HG03457 (cell line): Measurements from ENCODE around the gene KATNB1.
"Not testable (repeated sequence)": the region's sequence is repeated elsewhere in the genome, so short reads cannot be mapped to it uniquely, and the experiment has no call there.

Experiments used
- ATAC-seq: cut with Tn5 transposase; IDR thresholded peaks from one replicate; pipeline ENCODE4 v1.9.1; 2021; ENCODE audit warnings: moderate number of reproducible peaks; ENCODE audit not compliant: unreplicated experiment

The KATNB1 gene

DNA sequence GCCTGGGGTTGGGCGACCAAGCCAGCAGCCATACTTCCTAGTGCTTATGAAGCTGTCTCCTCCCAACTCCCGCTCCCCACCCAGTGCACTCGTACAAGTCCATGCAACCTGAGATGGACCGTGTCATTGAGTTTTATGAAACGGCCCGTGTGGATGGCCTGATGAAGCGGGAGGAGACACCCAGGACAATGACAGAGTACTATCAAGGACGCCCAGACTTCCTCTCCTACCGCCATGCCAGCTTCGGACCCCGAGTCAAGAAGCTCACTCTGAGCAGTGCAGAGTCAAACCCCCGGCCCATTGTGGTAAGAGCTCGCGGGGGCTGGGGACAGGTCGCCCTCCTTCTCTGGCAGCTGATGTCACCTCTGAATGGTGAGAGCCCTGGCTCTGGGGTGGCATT, 11.0 kb upstream of the KATNB1 start:
- ATAC-seq = no peak

DNA sequence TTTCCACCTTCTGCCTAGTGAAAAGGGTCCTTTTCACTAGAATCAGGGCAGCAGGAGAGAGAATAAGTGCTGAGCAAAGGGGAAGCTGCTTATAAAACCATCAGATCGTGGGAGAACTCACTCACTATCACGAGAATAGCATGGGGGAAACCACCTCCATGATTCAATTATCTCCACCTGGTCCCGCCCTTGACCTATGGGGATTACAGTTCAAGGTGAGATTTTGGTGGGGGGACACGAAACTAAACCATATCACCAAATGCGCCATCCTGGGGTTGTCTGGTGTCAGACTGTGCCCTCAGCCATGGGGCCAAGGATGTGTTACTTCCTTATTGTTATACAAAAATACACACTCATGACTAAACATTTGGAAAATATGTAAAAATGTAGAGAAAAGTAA, 10.4 kb upstream of the KATNB1 start:
- no peak for ATAC-seq

DNA sequence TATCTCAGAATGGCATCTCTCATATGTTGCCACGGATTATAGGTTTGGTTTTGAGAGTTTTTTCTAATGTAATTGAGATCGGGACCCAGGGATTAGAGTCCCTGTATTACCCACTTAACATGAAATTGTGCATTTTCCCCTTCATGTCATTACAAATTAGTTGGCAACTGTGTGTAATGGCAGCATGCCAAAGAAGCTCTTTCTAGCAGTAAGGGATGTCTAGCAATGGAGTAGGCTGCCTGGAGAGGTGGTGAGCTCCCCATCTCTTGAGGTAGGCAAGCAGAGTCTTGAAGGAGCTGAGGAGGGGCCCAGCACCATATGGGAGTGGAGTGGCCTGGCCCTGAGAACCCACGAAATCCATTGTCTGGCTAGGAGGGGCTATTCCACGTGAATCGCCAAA, 10.0 kb upstream of the KATNB1 start:
- no peak for ATAC-seq

DNA sequence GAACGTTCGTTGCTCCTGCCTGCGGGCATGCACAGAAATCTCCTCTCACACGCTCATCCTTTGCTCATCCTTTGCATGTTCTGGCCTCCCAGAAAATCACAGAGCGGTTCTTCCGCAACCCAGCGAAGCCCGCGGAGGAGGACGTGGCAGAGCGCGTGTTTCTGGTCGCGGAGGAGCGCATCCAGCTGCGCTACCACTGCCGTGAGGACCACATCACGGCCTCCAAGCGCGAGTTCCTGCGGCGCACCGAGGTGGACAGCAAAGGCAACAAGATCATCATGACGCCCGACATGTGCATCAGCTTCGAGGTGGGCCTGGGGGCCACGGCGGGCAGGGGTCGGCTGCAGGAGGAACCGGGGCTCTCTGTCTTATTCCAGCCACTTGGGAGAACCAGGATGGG, 9.6 kb upstream of the KATNB1 start:
- no peak for ATAC-seq

DNA sequence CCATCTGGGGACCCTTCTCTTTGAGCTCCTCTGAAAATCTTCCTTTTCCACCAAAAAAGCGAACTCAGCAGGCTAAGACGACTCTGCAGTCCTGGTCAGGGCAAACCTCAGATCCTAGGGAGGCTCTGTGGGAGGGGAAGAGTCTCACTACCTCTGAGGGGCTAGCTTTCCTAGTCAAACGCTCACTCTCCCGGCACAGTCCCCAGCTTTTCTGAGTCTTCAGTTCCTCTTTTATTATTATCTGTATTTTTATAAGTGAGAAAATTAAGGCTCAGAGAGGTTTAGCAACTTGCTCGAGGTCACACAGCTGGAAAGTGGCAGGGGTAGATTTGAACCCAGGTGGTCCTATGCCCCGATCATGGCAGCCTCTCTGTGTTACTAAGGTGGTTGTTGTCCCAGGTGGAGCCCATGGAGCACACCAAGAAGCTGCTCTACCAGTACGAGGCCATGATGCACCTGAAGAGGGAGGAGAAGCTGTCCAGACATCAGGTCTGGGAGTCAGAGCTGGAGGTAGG, 9.1 kb upstream of the KATNB1 start:
- ATAC-seq = no peak

DNA sequence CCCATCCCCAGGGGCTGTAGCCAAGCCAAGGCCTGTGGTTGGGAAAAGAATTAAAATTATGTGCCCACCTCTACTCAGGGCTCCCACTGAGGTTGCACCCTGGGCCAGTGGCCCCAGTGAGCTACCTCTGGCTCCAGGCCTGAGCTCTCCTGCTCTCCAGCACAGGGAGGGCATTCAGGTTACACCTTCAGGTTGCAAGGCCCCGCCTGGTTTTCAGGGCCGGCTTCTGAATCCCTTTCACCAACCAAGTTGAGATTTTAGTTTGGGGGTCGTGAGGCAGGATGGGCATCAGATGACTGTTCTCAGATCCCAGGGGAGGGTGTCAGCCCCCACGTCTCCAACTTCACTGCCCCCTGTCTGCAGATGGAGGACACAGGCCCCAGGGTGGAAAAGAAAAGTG, 8.0 kb upstream of the KATNB1 start:
- ATAC-seq = no peak

DNA sequence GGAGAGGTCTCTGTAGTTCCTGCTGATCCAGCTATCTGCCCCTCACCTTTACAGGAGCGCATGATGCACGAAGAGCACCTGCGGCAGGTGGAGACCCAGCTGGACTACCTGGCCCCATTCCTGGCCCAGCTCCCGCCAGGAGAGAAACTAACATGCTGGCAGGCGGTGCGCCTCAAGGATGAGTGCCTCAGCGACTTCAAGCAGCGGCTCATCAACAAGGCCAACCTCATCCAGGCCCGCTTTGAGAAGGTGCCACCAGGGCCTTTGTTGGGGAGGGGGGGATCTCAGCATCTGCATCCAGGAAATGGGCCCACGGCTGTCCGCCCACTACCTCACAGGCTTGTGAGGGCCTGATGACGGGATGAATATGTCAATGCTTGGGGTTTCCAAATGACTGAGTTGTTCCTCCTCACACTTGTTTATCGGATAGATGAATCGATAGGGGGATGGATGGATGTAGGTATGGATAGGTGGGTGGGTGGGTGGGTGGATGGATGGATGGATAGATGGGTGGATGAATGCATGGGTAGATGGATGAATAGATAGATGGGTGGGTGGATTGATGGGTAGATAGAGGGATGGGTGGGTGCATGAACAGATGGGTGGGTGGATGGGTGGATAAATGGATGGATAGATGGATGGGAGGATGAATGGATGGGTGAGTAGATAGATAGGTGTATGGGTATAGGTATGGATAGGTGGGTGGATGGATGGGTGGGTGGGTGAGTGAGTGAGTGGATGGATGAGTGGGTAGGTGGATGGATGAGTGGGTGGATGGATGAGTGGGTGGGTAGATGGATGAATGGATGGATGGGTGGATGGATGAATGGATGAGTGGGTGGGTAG, 7.0 kb upstream of the KATNB1 start:
- no peak for ATAC-seq

DNA sequence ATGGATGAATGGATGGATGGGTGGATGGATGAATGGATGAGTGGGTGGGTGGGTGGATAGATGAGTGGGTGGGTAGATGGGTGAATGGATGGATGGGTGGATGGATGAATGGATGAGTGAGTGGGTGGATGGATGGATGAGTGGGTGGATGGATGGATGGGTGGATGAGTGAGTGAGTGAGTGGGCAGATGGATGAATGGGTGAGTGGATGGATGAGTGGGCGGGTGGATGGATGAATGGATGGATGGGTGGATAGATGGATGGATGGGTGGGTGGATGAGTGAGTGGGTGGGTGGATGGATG, 6.4 kb upstream of the KATNB1 start:
- no peak for ATAC-seq

DNA sequence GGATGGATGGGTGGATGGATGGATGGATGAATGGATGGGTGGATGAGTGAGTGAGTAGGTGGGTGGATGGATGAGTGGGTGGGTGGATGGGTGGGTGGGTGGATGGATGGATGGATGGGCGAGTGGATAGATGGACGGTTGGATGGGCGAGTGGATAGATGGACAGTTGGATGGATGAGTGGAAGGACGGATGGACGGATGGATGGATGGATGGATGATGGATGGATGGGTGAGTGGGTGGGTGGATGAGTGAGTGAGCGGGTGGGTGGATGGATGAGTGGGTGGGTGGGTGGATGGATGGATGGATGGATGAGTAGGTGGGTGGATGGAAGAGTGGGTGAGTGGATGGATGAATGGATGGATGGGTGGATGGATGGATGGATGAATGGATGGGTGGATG, 5.7 kb upstream of the KATNB1 start:
- ATAC-seq = not testable (repeated sequence)

DNA sequence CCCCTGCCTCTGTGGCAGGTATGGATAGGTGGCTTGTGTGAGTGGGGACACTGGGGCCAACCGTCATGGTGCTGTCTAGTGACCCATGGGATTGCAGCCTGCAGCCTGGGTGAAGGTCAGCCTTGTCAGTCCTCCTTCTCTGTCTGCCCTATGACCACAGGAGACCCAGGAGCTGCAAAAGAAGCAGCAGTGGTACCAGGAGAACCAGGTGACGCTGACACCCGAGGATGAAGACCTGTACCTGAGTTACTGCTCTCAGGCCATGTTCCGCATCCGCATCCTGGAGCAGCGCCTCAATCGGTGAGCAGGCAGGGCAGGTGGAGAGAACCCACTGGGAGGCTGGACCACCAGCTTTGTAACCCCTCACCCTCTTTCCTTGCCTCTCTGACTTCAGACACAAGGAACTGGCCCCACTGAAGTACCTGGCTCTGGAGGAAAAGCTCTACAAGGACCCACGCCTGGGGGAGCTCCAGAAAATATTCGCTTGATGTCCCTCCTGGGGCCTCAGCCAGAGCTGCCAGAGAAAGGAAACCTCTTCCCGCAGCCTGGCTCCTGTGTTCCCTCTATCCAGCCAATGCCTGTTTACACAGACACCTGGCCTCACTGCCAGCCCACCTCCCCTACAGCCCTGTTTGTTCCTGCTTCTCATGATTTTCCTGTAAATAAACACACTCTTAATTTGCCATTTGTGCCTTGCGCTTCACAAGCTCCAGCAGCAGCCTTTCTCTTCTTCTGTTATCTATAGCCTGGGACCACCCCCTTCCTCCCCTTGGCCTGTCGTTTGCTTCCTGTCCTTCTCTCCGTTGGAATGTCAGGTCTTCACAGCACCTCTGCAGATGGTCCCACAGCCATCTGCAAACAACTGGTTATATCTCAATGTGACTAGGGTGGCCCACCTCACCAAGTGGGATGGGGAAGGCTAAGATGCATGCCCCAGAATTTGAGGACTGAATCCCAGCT, 4.5 kb upstream of the KATNB1 start:
- ATAC-seq = no peak

DNA sequence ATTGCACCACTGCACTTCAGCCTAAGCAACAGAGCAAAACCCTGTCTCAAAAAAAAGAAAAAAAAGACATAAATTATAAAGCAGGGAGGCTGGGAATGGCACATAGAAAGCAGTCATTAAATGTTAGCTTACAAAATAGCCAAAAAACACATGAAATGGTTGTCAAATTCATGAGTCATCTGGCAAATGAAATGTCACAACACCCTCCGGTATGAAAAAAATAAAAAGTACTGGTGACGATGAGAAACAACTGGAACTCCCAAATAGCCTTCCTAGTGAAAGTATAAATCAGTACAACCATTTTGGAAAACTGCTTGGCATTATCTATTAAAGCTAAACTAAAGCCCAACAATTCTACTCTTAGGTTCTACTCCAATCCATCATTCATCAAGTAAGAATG, 3.5 kb upstream of the KATNB1 start:
- no peak for ATAC-seq

DNA sequence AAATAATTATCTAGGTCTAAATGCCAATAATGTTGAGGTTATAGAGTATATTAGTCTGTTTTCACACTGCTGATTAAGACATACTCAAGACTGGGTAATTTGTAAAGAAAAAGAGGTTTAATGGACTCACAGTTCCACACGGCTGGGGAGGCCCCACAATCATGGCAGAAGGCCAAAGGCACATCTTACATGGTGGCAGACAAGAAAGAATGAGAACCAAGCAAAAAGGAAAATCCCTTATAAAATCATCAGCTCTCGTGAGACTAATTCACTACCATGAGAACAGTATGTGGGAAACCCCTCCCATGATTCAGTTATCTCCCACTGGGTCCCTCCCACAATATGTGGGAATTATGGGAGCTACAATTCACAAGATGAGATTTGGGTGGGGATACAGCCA, 2.9 kb upstream of the KATNB1 start:
- ATAC-seq = no peak

DNA sequence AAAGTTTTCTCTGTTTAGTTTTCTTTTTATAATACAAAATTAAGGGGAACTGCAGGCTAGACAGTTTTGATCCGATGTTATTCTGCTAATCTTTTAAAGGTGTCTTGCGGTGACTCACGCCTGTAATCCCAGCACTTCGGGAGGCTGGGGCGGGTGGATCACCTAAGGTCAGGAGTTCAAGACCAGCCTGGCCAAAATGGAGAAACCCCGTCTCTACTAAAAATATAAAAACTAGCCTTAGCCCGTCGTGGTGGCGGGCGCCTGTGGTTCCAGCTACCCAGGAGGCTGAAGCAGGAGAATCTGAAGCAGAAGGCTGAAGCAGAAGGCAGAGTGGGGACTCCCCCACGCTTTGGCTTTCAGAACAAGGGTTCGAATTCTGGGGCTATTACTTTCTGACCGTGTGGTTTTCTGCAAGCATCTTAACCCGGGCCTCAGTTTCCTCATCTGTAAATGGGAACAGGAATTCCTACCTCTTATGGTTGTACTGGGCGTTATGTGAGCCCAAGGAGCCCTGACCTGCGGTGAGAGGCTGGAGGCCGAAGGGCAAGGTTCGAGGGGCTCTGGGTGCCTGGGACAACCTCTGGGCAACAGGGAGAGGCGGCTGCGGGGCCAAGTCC, 1.2 kb upstream of the KATNB1 start:
- no peak for ATAC-seq

DNA sequence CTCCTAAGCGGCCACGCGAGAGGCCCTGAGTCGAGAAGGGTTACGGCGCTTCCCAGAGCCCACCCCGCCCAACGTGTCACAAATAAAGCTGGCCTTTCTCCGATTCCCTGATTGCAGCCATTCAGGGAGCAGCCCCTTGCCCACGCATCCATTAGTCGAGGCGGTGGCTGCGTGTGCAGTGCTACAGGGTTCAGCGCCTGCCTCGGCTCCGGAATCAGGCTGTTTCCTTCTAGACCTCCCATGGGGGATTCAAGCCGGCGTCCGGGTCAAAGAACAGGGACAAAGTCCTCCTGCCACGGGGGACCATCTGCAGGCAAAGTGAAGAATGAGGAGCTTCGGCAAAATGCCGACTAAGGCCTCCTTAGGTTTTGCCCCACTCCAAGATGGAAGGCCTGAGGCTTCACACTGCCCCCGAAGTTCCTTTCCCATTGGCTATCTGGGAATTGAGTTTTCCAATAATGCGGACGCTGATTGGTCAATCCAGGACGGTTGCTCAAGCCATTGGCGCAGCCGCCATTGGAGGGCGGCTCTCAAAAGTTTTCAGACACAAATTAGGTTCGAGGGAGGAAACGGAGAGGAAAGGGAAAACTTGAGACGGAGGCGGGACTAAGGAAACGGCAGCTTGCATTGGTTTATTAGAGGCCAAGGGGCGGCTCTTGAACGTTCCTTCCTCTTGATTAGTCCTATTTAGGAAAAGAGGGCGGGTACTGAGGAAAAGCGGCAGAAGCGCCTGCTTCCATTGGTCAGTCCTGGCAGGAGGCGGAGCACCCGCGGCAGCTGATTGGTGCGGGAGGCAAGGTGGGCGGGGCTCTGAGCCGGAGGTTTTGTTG, 430 bp upstream of the KATNB1 start:
- ATAC-seq = peak; percentile 84

DNA sequence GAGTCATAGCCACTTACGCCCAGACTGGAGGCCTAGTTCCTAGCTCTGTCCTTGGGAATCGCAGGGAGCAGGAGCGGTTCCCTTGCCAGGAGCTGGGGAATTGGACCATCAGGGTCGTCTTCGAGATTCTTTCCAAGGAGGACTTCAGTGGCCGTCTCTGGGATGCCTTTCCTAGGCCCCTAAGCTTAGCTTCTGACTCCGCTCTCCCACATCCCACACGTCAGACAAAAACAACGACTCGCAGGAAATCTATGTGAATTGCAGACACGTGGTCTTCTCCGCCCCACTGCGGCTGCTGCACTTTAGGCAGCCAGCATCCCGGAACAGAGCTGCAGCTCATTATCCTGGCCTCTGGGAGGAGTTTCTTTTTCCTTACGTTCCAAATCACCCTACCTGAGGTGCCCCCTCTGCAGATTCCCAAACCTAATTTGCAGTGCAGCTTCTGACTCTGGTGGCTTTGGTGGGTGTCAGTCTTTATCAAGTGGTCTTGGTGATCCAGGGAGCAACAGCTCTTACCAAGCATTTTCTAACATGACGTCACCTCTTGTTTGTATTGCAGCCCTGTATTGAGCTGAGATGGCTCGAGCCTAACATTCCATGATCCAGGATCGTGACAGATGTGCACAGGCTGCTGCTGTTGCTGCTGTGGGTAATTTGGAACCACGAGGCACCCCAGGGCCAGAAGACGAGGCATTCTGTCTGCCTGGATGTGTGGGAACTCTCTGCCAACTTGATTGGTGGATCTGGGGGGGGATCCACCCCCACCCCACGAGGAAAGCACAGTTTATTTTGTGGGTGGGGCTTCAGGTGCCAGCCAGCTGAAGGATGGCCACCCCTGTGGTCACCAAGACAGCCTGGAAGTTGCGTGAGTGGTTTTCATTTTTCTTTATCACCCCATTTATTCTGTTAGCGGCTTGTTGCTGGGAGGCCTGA, 1.1 kb downstream of the KATNB1 start:
- ATAC-seq = no peak

DNA sequence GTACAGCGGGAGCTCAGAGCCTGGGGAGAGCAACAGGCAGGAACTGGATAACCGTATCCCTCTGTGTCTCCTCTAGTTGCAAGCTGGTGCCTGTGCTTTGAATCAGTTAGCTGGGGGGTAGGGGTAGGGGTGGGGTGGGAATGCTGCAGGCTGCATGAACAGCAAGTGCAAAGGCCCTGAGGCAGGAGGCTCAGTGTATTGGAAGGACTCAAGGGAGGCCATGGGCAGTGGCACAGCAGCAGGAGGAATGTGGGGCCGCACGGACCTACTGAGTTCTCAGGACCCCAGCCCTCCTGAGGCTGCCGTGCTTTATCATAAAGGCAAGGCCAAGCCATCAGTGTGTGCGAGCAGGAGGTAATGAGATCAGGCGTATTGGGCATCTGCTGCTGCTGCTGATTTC, 3.3 kb downstream of the KATNB1 start:
- no peak for ATAC-seq

DNA sequence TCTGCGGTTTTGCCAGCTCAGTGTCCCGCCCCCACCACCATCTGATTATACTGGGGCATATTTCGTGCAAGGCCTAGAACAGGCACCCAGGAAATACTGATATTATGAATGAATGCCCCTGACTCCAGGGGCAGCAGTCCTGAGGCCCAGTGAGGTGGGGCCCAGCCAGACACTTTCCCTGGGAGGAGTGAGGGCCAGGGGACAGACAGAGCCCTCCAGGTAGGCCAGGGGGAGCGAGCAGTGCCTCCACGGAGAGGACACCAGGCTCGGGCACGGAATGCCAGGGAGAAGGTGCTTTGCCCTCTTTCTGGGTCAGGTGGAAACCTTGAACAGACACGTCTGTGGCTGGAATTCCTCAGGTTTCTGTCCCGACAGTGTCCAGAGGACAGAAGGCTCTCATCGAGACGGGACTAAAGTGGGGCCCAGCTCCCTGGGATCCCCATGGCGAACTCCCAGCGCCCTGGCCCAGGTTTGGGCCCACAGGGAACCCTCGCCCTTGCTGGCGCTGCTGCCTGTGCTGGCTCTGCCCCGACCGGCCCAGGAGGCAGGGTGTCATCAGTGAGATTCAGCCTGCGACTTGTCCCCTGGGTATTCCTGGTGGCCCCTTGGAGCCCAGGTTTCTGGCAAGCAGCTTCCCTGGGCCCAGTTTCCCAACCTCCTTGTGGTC, 4.3 kb downstream of the KATNB1 start:
- ATAC-seq = no peak

DNA sequence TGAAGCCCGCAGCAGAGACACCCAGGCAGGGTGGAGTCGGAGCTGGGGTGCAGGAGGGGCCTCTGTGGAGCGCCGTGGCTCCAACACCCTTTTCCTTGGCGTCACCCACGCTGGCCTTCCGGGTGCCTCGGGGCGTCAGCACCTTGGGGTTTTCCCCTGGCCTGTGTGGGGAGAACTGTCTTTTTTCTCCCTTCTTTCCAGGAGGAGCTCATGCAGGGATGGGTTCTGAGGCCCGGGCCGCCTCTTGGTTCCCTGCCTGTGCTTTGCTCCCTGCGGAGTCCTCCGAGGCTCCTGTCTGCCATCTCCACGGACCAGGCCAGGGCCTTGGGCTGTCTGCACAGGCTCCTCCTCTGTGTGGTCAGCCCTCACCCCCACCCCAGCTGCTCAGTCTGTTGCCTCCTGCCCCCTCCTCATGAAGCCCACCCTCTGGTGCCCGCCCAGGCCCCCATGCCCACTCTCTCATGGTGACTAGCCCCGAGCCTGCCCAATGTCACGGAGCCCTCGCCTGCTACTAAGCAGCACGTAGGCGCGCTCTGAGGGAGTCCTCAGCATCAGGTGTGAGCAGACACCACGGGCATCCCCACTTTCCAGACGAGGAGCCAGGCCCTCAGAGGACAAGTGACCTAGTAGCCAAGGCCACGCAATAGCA, 5.0 kb downstream of the KATNB1 start:
- ATAC-seq = no peak
